HG02938 (cell line): ENCODE measurements around the gene EDC3.
"Not testable (repeated sequence)": the region's sequence is repeated elsewhere in the genome, so short reads cannot be mapped to it uniquely, and the experiment has no call there.

ENCODE experiments used
- ATAC-seq: cut with Tn5 transposase; IDR thresholded peaks from one replicate; pipeline ENCODE4 v1.9.1; 2021; ENCODE audit warnings: mild to moderate bottlenecking, moderate library complexity; ENCODE audit not compliant: unreplicated experiment

Gene EDC3

GRCh38 chr15:74653426-74654102, 42.3 kb downstream of the EDC3 start:
- ATAC-seq = no peak

GRCh38 chr15:74651242-74651741, 44.5 kb downstream of the EDC3 start:
- ATAC-seq = no peak

- no peak for ATAC-seq
Observed at GRCh38 chr15:74648051-74648842, 47.6 kb downstream of the EDC3 start.

GRCh38 chr15:74646480-74646879, 49.3 kb downstream of the EDC3 start:
- no peak for ATAC-seq

GRCh38 chr15:74643665-74644204, 52.1 kb downstream of the EDC3 start:
- no peak for ATAC-seq

GRCh38 chr15:74642734-74643664, 52.8 kb downstream of the EDC3 start:
- ATAC-seq = no peak

GRCh38 chr15:74642348-74642733, 53.5 kb downstream of the EDC3 start:
- no peak for ATAC-seq

GRCh38 chr15:74641151-74641550, 54.7 kb downstream of the EDC3 start:
- ATAC-seq = no peak

- no peak for ATAC-seq
Observed at GRCh38 chr15:74636984-74637383, 58.8 kb downstream of the EDC3 start.

GRCh38 chr15:74635228-74635627, 60.6 kb downstream of the EDC3 start:
- ATAC-seq = no peak

- no peak for ATAC-seq
Observed at GRCh38 chr15:74633781-74634180, 62.0 kb downstream of the EDC3 start.

GRCh38 chr15:74632601-74633000, 63.2 kb downstream of the EDC3 start:
- ATAC-seq = no peak

GRCh38 chr15:74631935-74632560, 63.8 kb downstream of the EDC3 start:
- ATAC-seq = no peak

- no peak for ATAC-seq
Observed at GRCh38 chr15:74631408-74631807, 64.4 kb downstream of the EDC3 start.

GRCh38 chr15:74631087-74631385, 64.8 kb downstream of the EDC3 start:
- no peak for ATAC-seq

GRCh38 chr15:74630284-74631086, 65.3 kb downstream of the EDC3 start:
- no peak for ATAC-seq

- ATAC-seq = not testable (repeated sequence)
Observed at GRCh38 chr15:74629696-74630095, 66.1 kb downstream of the EDC3 start.

- no peak for ATAC-seq
Observed at GRCh38 chr15:74628949-74629348, 66.9 kb downstream of the EDC3 start.

GRCh38 chr15:74628199-74628598, 67.6 kb downstream of the EDC3 start:
- ATAC-seq = no peak

GRCh38 chr15:74627766-74628165, 68.1 kb downstream of the EDC3 start:
- no peak for ATAC-seq
